ENCODE data around the gene SLC22A25. TPM values are rescaled to one million over a fixed set of nuclear protein-coding genes. Genes with fewer than 3 reads are reported as not detected.
A peak's percentile ranks its signal among the peaks of the same experiment; 100 is the strongest.

SLC22A25 gene
- total and polyA plus RNA-seq, 2 of the 13 experiments (the other 11 are each of a cell fraction or from before 2014, with no cell fraction given) = 0.18 to 0.42 TPM

- TF ChIP-seq ZNF281 (CRISPR knock-in tag; IDR thresholded peaks at IDR 0.05; ENCODE audit: borderline replicate concordance) (no peak), ZBTB43 (CRISPR knock-in tag; conservative IDR thresholded peaks at IDR 0.05) (0 out of 2 replicates have a peak, but pooled peaks have one; percentile 36), MAFG (CRISPR knock-in tag; IDR thresholded peaks at IDR 0.05) (no peak), ATM (IDR thresholded peaks at IDR 0.05; ENCODE audit: borderline replicate concordance) (no peak), MEF2D (CRISPR knock-in tag; IDR thresholded peaks at IDR 0.05) (no peak), TOE1 (CRISPR knock-in tag; IDR thresholded peaks at IDR 0.05) (no peak), SETDB1 (CRISPR knock-in tag; IDR thresholded peaks at IDR 0.05; ENCODE audit: borderline replicate concordance) (no peak), HIVEP1 (CRISPR knock-in tag; IDR thresholded peaks at IDR 0.05) (no peak)
These were observed 46.9 kb upstream of the SLC22A25 start (continued) for GRCh38 chr11:63290285-63290684.

GRCh38 chr11:63289658-63290057, 46.3 kb upstream of the SLC22A25 start:
- Histone ChIP-seq H3K9ac (ENCODE audit: insufficient read depth, low read depth, low read length) (no peak overlapping the region), H3K27ac (ENCODE audit: extremely low read length, insufficient read depth, low read length) (peak overlapping the region; percentile 64), H2AFZ (ENCODE audit: low read length) (peak overlapping the region; percentile 8), H3K27me3 (ENCODE audit: control insufficient read depth in 1 of 2, insufficient read depth in 2 of 2, low read length in 2 of 2) (no peaks in the 10 kb centered on the region), H3K4me3 (replicated peaks in 1 of 3; ENCODE audit: insufficient read depth in 1 of 3, low read depth in 2 of 3, low read length in 3 of 3) (peak overlapping the region in 2 of 3 experiments; percentile 32 to 34; a peak in 2 of 6 replicates), H3K4me1 (ENCODE audit: insufficient read depth, low read length) (peaks cover 29% of the 10 kb centered on the region), H3K4me2 (ENCODE audit: low read depth, low read length) (peak overlapping the region; percentile 62), H4K20me1 (ENCODE audit: insufficient read depth, low read length) (no peaks in the 10 kb centered on the region), H3K36me3 (replicated peaks in 1 of 2; ENCODE audit: control insufficient read depth in 1 of 2, insufficient read depth in 2 of 2, low read length in 2 of 2) (no peaks in the 10 kb centered on the region), H3K79me2 (ENCODE audit: insufficient read depth, low read length) (no peaks in the 10 kb centered on the region), H3K9me3 (ENCODE audit: low read length) (no peaks in the 10 kb centered on the region; the same call in 1 of the 2 replicates)
- peak; percentile 58 for DNase-seq (ENCODE audit: low spot score)
- ChIA-PET CTCF (ENCODE audit: low intra/inter-chr PET ratio, low total read pairs) (no interaction called here), POLR2A (interaction anchor here (0.8 to 1.3 kb wide), 6 partner anchors 12 to 400 kb away, joined by 3 to 8 read pairs (median 4); partner anchors contain the start of gene SLC22A9)
- no peak for FAIRE-seq
- 32% methylated on average over 5 of the region's 5 CpGs for WGBS (ENCODE audit: low lambda C conversion rate)
- intact Hi-C loops (cut with micrococcal nuclease; ENCODE audit: unreplicated experiment) (no loop called here), in situ Hi-C loops (cut with HindIII; ENCODE audit: extremely low pct_ligation_motif_present, low pct_unique_long_range_greater_than_20kb) (no loop called here)
- no TSS peak for BruUV-seq (replicated peaks)
- ATAC-seq = peak; percentile 72
- TF ChIP-seq DPF2 (CRISPR knock-in tag; IDR thresholded peaks at IDR 0.05; ENCODE audit: borderline replicate concordance, low read depth) = 0 out of 2 replicates have a peak, but pooled peaks have one; percentile 29
- TF ChIP-seq MIXL1 (CRISPR knock-in tag; IDR thresholded peaks at IDR 0.05) = peak; percentile 61
- TF ChIP-seq EP300 (IDR thresholded peaks at IDR 0.05; ENCODE audit: low read depth in 2 of 2, low read length in 2 of 2) = peak in 1 of 2 experiments; percentile 83; a peak in 2 of 4 replicates
- TF ChIP-seq EP300 (CRISPR knock-in tag; IDR thresholded peaks at IDR 0.05; ENCODE audit: borderline replicate concordance) = no peak
- peak; percentile 86 for TF ChIP-seq FOXA3 (CRISPR knock-in tag; IDR thresholded peaks at IDR 0.05)
- no peak for TF ChIP-seq E2F2 (CRISPR knock-in tag; IDR thresholded peaks at IDR 0.05; ENCODE audit: borderline replicate concordance)
- TF ChIP-seq NFE2 (CRISPR knock-in tag; IDR thresholded peaks at IDR 0.05) = no peak
- TF ChIP-seq ZBTB39 (CRISPR knock-in tag; IDR thresholded peaks at IDR 0.05) = no peak
- no peak for TF ChIP-seq RNF2 (conservative IDR thresholded peaks at IDR 0.05; ENCODE audit: low read depth)
- TF ChIP-seq BCL6 (CRISPR knock-in tag; IDR thresholded peaks at IDR 0.05) = peak; percentile 96

Data from HepG2 (cell line).